RWPE2 (cell line): ENCODE data around the gene ATG2B.
"Not testable (repeated sequence)": the region's sequence is repeated elsewhere in the genome, so short reads cannot be mapped to it uniquely, and the experiment has no call there.

Source experiments
- ATAC-seq: fragments of 200-7000 bp; cut with Tn5 transposase; 3 replicates; pipeline ENCODE4 v1.9.1; 2021; ENCODE audit warnings: low read depth
- DNase-seq: peaks from one replicate; pipeline ENCODE4 v3.0.0-alpha.2; 2020; ENCODE audit warnings: low spot score
- H3K27ac ChIP-seq: fragments of 450-650 bp; 2 replicates; pipeline ENCODE4 v1.5.1; 2017; ENCODE audit warnings: mild to moderate bottlenecking; ENCODE audit not compliant: poor library complexity, severe bottlenecking
- H3K27me3 ChIP-seq: fragments of 250-450 bp; sonication (Bioruptor Pico); 2 replicates; pipeline ENCODE4 v1.5.1; 2021; ENCODE audit warnings: mild to moderate bottlenecking, moderate library complexity; ENCODE audit not compliant: insufficient read depth, poor library complexity, severe bottlenecking
- H3K36me3 ChIP-seq: fragments of 250-450 bp; sonication (Bioruptor Pico); 2 replicates; pipeline ENCODE4 v1.5.1; 2020; ENCODE audit warnings: low read depth, mild to moderate bottlenecking, moderate library complexity
- H3K4me1 ChIP-seq: fragments of 250-450 bp; sonication (Bioruptor Pico); 2 replicates; pipeline ENCODE4 v1.5.1; 2021; ENCODE audit warnings: mild to moderate bottlenecking, moderate library complexity; ENCODE audit not compliant: insufficient read depth, poor library complexity, severe bottlenecking
- H3K4me3 ChIP-seq: fragments of 250-450 bp; sonication (Bioruptor Pico); 2 replicates; pipeline ENCODE4 v1.5.1; 2021; ENCODE audit warnings: mild to moderate bottlenecking, moderate library complexity; ENCODE audit not compliant: severe bottlenecking
- H3K9me3 ChIP-seq: fragments of 250-450 bp; sonication (Bioruptor Pico); 2 replicates; pipeline ENCODE4 v1.5.1; 2021; ENCODE audit warnings: mild to moderate bottlenecking, moderate library complexity; ENCODE audit not compliant: severe bottlenecking
- TF ChIP-seq, protein P1 (sequence below): fragments of 450-650 bp; IDR thresholded peaks from one replicate; pipeline ENCODE4 v1.5.1; 2017; ENCODE audit warnings: mild to moderate bottlenecking, moderate library complexity; ENCODE audit not compliant: poor library complexity, severe bottlenecking

Gene ATG2B

DNA sequence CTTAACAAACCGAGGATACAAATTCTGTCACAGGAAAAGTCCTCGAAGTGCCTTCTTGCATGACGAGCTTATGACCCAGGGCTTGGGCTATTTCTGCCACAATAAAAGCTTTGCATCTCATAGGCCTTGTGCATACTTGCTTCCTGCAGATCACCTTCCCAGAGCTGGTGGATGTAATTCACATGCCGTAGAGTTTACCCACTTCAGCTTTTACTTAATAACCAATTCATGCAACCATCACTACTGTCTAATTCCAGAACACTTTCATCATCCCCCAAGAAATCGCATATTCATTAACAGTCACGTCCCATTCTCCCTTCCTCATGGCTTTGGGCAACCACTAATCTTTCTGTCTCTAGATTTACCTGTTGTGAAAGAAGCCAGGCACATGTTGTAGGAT is 116.1 kb downstream of the ATG2B start:
- no peak for ATAC-seq
- no peak for DNase-seq
- Histone ChIP-seq H3K36me3 (peaks cover 1% of the 10 kb centered on the region; the same call in 1 of the 2 replicates), H3K9me3 (no peaks in the 10 kb centered on the region), H3K4me3 (no peak overlapping the region), H3K27ac (peak overlapping the region; percentile 61), H3K4me1 (peaks cover 24% of the 10 kb centered on the region), H3K27me3 (no peaks in the 10 kb centered on the region)
- TF ChIP-seq, protein P1, sequence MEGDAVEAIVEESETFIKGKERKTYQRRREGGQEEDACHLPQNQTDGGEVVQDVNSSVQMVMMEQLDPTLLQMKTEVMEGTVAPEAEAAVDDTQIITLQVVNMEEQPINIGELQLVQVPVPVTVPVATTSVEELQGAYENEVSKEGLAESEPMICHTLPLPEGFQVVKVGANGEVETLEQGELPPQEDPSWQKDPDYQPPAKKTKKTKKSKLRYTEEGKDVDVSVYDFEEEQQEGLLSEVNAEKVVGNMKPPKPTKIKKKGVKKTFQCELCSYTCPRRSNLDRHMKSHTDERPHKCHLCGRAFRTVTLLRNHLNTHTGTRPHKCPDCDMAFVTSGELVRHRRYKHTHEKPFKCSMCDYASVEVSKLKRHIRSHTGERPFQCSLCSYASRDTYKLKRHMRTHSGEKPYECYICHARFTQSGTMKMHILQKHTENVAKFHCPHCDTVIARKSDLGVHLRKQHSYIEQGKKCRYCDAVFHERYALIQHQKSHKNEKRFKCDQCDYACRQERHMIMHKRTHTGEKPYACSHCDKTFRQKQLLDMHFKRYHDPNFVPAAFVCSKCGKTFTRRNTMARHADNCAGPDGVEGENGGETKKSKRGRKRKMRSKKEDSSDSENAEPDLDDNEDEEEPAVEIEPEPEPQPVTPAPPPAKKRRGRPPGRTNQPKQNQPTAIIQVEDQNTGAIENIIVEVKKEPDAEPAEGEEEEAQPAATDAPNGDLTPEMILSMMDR = no peak

DNA sequence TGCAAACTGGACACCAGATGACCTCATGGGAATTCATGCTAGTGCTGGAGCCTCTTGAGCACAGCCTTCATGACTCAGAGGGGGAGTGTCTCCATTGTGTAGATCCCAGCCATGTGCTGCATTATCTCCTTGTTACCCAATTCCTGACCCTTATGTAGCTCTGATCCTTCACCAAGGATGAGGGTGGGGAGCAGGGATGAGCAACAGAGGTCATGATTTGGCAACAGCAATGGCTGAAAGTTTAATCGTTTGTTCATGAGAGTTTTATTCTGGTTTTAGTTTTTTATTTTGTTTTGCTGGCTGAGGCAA is 116.6 kb downstream of the ATG2B start:
- no peak overlapping the region for H3K4me3 ChIP-seq
- DNase-seq (peak; percentile 86), ATAC-seq (peak; percentile 93)
- TF ChIP-seq, protein P1 = peak; percentile 34
- no peaks in the 10 kb centered on the region for H3K9me3 ChIP-seq
- no peaks in the 10 kb centered on the region for H3K27me3 ChIP-seq
- peaks cover 24% of the 10 kb centered on the region for H3K4me1 ChIP-seq
- peaks cover 3% of the 10 kb centered on the region; the same call in 1 of the 2 replicates for H3K36me3 ChIP-seq
- H3K27ac ChIP-seq = peak overlapping the region; percentile 61

DNA sequence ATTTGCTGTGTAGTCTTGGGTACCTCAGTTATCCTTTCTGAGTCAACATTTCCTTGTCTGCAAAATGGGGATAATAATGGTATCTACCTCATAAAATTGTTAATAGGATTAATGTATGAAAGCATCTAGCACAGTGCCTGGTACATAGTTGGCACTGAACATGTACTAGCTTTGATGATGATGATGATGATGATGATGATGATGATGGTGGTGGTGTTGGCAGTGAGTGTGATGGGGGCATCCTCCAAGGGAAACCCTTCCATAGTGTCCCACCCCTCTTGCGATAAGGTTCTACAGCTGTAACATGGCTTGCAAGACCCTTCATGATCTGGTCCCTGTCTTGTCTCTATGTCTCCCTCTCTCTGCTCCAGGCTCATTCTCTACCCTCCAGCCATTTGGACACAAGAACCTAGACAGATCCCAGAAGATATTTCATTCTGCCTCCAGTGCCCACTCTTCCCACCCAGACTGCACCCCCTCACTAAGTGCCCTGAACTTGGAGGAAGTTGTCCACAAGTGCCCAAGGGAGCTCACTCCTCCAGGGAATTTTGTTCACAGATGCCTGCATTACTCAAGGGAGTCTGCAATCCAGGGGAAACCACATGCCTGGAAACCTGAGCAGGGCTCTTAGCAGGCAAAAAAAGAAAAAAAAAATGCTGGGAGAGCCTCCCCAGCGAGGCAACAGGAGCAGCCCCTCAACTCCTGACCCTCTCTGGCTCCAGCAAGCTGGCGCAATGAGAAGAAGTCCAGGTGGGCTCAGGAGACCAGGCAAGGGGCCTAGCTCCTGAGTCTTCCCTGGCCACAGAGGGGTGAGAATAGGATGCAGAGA is 117.2 kb downstream of the ATG2B start:
- no peaks in the 10 kb centered on the region for H3K9me3 ChIP-seq
- peaks cover 24% of the 10 kb centered on the region for H3K4me1 ChIP-seq
- H3K27me3 ChIP-seq = no peaks in the 10 kb centered on the region
- DNase-seq (no peak), ATAC-seq (peak; percentile 51)
- H3K36me3 ChIP-seq = peaks cover 3% of the 10 kb centered on the region; the same call in 1 of the 2 replicates
- TF ChIP-seq, protein P1 = no peak
- no peak overlapping the region for H3K4me3 ChIP-seq
- peak overlapping the region; percentile 61 for H3K27ac ChIP-seq

DNA sequence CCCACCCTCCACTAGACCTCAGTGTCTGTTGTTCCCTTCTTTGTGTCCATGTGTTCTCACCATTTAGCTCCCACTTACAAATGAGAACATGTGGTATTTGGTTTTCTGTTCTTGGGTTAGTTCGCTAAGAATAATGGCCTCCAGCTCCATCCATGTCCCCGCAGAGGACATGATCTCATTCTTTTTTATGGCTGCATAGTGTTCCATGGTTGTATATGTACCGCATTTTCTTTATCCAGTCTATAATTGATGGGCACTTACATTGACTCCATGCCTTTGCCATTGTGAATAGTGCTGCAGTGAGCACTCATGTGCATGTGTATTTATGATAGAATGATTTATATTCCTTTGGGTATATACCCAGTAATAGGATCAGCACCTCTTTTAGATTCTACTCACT is 118.1 kb downstream of the ATG2B start:
- not testable (repeated sequence) for H3K36me3 ChIP-seq, H3K4me3 ChIP-seq, H3K9me3 ChIP-seq, H3K27ac ChIP-seq, ATAC-seq, H3K27me3 ChIP-seq, DNase-seq
- H3K4me1 ChIP-seq = peaks cover 24% of the 10 kb centered on the region

DNA sequence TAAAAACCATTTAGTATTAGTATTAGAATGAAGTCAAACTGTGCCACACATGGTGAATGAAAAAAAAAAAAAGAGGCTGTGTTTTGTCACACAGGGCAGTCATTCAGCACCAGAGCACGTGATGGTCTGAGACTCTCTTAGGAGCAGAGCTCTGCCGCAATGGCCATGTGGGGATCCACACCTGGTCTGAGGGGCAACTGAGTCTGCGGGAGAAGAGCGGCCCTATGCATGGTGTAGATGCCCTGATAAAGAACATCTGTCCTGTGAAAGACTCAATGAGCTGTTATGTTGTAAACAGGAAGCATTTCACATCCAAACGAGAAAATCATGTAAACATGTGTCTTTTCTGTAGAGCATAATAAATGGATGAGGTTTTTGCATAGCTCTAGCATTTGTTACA is 119.4 kb downstream of the ATG2B start:
- Histone ChIP-seq H3K4me3 (no peak overlapping the region), H3K4me1 (peaks cover 17% of the 10 kb centered on the region), H3K36me3 (peaks cover 9% of the 10 kb centered on the region), H3K27me3 (no peaks in the 10 kb centered on the region), H3K27ac (no peak overlapping the region), H3K9me3 (no peaks in the 10 kb centered on the region)
- TF ChIP-seq, protein P1 = no peak
- DNase-seq = no peak
- ATAC-seq = no peak
